G401 (cell line): ENCODE measurements around the gene RGS6. TPM values are rescaled to one million over a fixed set of nuclear protein-coding genes. Genes with fewer than 3 reads are reported as not detected.

ENCODE experiments used
- DNase-seq: peaks from one replicate; pipeline ENCODE4 v3.0.0-alpha.2; 2015; ENCODE audit warnings: low spot score
- in situ Hi-C: cut with HindIII; loops from 2 replicates; pipeline ENCODE4 v1.10.0; 2016; ENCODE audit warnings: low sequenced_read_pairs, mixed read lengths
- total RNA-seq: library from RNA; depleted of rRNA; stranded (reverse); fragments of >200 nt; shearing (Covaris generic); gene quantifications from 2 replicates; pipeline ENCODE4 v1.2.3, GENCODE V29; 2014

Gene RGS6
- total RNA-seq, 1 experiment from 2014 or later = not detected

DNA sequence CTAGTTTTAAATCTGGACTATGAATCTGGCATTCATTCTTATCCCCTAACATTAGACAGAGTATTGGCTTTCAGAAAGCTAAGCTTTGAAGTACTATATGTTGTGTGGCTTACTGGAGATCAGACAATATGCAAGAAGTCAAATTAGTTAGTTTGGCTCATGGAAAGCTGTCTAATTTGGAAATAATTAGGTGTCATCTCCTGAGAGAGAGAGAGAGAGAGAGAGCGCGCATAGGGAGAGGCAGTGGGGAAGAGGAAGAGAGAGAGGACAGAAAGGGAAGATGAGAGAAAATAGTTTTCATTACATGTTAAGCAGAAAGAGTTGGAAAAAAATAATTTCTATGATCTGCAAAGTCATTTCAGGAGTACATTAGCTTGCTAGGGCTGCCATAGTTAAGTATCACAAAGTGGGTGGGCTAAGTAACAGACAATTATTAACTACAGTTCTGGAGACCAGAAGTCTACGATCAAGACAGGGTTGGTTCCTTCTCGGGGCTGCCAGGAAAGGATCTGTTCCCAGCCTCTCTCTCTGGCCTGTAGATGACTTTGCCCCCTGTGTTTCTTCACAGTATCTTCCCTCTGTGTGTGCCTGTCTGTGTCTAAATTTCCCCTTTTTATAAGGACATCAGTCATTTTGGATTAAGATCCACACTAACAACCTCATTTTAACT, 404.2 kb downstream of the RGS6 start:
- in situ Hi-C loops = no loop called here

DNA sequence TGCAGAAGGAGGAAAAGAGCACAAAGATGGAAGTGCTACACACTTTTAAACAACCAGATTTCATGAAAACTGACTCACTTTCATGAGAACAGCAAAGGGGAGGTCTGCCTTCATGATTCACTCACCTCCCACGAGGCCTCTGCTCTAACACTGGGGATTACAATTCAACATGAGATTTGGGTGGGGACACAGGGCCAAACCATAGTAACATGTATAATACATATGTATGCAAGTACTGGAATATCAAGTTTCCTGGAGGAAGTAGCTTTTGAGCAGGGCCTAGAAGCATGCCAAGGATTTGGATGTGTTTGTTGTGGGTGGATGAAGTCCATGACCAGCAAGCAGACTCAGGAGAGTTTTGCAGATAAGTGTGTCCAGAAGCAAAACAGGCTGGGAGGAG, 409.0 kb downstream of the RGS6 start:
- in situ Hi-C loops = no loop called here
- no peak for DNase-seq

More for the DNA sequence above, 404.2 kb downstream of the RGS6 start:
- no peak for DNase-seq

DNA sequence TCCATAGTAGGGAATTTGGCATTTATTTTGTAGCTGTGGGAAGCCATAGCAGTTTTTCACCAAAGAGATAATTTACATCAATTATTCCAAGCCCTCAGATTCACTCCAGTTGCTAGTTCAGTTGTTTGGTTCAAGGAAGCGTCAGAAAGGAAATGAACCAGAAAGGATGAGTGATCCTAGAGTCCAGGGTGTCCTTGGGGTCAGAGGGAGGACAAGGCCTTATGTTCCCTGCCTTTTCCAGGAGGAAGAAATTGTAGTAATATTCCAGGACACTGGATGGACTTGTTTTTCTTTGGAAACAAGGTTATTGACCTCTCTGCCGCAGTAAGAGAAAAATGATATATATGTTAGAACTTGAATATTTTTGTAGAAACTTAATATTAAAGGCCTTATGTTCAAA, 409.5 kb downstream of the RGS6 start:
- in situ Hi-C loops = no loop called here
- no peak for DNase-seq

DNA sequence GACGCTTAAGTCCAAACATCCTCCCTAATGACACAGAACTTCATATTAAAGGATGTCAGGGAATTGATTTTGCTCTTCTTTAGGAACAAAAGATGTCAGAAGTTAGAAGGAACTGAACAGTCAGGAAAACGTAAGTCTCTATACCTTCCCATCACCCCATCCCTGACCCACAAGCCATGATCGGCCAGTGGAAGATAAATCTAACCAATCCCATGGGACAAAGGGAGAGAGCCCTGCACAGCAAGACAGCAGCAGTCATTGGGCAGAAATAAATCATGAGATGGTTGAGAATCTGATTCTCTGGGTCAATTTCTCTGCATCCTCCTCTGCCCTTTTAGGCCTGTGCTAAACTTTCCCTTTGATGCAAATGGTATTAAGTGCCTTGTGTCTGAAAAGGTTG, 414.9 kb downstream of the RGS6 start:
- no peak for DNase-seq
- in situ Hi-C loops = no loop called here

DNA sequence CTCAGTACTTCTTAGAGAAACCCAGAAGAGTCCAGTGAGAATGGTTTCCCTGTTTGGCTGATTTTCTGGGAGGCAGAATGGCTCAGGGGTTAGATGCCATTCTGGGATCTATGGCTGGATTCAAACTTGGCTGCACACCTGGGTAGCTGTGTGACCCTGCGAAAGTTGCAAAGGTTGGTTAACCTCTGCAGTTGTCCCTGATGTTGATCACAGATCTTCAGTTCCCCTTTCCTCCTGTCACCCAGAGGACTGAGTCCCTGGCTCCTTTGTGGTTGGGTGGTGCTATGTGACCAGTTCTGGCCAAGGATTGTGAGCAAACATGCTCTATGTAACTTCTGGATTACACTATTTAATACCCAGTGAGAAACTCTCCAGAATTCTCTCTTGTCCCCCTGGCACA, 418.0 kb downstream of the RGS6 start:
- in situ Hi-C loops = no loop called here
- no peak for DNase-seq

DNA sequence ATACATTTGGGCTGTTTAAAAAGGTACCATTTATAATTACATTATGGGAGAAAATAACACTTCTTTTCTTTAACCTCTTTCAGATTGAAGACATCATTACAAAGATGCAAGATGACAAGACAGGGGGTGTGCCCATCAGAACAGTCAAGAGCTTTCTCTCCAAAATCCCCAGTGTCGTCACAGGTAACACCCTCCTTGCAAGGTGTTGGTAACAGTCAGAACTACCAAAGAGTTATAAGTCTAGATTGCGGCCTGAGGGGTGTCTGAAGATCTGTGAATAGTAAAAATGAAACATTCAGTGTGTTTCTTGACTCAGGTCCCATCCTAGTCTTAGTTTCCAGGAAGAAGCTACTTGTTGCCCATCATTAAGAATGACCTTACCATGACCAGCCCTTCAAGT, 419.8 kb downstream of the RGS6 start:
- no peak for DNase-seq
- in situ Hi-C loops = no loop called here

DNA sequence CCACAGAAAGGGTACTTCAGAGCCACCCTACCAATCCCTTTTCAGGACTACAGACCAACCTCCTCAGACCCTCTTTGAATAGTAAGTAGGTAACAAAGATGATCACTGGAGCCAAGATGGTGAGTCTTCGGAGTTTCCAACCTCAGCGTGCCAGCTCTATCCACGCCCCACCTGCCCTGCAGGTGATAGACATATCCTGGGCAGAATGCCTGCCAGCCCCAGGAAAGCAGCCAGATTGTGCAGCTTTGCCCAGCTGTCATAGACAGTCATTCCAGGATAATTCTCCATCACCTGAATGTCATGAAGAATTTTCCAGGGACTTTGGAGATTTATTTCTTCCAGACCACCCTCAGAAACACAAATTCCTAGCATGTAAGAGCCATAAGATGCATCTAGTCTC, 434.4 kb downstream of the RGS6 start:
- in situ Hi-C loops = no loop called here
- DNase-seq = peak; percentile 69

DNA sequence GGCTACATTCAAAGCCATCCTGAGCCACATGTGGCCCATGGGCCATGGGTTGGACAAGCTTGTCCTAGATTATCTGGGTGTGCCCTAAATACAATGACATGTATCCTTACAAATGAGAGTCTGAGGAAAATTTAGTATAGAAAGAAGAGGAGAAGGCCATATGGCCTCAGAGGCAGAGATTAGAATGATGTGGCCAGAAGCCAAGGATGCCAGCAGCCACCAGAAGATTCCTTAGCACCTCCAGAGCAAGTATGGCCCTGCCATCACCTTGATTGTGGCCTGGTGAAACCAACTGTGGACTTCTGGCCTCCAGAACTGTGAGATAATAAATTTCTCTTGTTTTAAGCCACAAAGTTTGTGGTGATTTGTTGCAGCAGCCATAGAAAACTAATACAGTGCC, 436.9 kb downstream of the RGS6 start:
- peak; percentile 61 for DNase-seq
- in situ Hi-C loops = no loop called here

DNA sequence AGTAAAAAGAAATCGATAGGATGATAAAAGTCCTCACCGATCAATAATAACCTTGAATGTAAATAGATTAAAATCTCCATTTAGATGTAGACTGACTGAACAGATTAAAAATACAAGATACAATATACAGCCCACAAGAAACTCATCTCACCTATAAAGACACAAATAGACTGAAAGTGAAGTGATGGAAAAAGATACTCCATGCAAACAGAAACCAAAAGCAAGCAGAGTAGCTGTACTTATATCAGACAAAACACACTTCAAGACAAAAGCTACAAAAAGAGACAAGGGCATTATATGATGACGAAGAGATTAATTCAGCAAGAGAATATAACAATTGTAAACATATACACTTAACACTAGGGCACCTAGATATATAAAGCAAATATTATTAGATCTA, 444.8 kb downstream of the RGS6 start:
- in situ Hi-C loops = no loop called here
- DNase-seq = no peak

DNA sequence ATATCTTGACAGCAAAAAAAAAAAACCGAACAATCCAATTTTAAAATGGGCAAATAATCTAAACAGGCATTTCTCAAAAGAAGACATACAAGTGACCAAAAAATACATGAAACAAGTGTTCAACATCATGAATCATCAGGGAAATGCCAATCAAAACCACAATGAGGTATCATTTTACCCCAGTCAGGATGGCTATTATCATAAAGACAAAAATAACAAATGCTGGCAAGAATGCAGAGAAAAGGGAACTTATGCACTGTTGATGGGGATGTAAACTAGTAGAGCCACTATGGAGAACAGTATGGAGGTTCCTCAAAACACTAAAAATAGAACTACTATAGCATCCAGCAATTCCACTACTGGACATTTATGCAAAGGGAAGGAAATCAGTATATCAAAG, 448.2 kb downstream of the RGS6 start:
- DNase-seq = no peak
- in situ Hi-C loops = no loop called here

DNA sequence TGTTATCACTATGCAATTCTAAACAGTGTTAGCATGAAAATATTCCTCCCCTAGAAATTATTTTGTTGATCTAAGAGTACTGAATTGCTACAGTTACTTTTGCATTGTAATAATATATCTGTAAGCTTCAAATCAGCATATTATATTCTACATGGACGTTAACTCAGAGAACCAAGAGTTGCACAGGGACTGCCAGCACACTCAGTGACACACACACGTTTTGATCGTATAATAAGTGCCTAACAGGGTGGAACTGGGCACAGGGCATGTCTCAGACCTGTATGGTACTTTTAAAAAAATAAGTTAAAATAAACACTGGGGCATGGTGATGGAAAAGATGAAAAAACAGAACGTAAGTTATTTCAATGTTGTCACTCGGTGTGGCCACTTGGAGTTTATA, 451.6 kb downstream of the RGS6 start:
- in situ Hi-C loops = no loop called here
- DNase-seq = no peak

DNA sequence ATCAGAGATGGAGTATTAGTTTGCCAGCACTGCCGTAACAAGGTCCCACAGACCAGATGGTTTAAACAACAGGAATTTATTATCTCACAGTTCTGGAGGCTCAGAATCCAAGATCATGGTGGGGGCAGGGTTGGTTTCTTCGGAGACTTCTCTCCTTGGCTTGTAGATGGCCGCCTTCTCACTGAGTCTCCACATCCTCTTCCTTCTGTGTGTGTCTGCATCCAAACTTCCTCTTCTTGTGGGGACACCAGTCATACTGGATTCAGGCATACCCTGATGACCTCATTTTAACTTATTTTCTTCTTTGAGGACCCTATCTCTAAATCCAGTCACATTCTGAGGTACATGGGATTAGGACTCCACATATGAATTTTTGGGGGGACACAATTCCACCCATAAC, 455.5 kb downstream of the RGS6 start:
- in situ Hi-C loops = no loop called here
- no peak for DNase-seq

DNA sequence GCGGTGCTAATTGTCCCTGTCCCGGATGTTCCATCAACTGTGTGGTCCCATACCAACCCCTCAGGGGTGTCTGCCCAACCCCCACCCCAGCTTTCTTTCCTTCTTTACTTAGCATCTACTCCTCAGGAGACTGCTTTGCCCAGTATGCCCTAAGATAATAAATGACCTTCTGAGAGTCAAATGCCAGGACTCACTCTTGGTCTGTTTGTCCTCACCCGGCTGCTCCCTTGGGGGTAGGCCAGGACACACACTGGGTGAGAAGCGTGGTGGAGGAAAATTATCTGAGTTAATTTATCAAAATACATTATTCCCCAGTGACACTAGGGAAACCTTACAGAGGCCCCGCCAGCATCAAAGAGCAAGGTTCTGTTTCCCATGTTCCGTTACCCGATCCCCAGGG, 457.0 kb downstream of the RGS6 start:
- in situ Hi-C loops = no loop called here

DNA sequence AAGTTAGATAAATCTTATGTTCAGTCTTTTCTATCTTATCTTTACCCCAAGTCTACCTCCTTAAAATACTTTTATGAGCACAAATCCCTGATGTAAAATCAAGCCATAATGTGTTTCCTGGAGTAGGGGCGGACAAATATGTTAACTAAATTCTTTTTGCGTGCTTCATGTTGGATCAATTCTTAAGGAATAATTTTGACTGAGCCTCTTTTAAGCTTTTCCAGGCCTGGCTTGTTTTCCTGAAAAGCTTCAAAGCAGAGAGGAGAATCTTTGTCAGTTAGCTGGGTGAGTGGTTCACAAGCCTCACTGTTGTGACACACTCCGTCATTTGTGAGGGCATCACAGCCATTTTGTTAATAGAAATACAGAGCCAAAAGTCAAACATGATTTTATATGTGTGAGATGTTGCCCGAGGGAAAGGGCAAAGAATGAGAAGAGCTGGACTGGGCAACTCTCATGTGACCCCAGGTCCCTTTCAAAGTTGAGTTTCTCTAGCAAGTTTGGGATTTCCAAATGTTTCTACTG, 468.9 kb downstream of the RGS6 start:
- in situ Hi-C loops = no loop called here
- no peak for DNase-seq

More for the DNA sequence above, 457.0 kb downstream of the RGS6 start:
- DNase-seq = no peak

DNA sequence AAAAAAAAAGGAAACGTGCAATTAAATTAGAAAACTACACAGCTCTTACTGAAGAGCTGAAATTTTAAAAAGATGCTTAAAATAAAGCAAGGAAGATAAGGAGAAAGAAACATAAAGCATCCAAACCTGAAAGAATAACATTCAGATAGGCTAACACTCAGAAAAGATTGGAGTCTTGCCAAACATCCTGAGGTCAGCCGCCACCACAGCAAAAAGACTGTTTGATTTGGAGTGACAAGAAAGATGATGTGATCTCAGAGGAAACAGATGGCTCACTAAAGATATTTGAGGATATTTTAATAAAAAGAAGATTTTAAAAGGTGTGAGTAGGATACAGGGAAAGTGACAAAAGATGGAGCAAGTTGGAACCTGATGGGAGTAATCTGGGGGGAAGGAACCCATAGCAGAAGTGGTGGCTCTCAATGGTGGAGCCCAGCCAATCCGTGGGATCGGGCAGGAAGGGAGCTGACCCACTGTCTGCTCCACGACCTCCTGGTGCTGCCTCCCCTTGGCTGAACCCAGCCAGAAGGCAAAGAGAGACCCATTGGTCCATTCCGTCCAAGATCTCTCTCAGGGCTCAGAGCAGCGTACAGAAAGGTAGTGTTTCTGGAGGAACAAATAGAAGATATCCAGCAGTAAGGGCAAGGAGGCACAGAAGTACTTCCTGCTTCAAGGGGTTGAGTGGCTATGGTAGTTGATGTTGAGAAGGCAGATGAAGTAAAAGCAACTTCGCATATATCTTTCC, 469.6 kb downstream of the RGS6 start:
- DNase-seq = no peak
- in situ Hi-C loops = no loop called here

DNA sequence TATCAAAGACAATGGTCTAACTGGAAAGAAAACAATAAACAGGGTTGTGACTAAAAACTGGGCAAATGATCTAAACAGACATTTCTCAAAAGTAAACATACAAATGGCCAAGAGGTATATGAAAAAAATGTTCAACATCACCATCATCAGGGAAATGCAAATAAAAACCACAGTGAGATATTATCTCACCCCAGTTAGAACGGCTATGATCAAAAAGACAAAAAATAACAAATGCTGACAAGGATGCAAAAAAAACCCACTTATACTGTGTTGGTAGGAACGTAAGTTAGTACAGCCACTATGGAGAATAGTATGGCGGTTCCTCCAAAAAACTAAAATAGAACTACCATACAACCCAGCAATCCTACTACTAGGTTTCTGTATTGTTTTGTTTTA, 470.1 kb downstream of the RGS6 start:
- in situ Hi-C loops = no loop called here
- DNase-seq = no peak

DNA sequence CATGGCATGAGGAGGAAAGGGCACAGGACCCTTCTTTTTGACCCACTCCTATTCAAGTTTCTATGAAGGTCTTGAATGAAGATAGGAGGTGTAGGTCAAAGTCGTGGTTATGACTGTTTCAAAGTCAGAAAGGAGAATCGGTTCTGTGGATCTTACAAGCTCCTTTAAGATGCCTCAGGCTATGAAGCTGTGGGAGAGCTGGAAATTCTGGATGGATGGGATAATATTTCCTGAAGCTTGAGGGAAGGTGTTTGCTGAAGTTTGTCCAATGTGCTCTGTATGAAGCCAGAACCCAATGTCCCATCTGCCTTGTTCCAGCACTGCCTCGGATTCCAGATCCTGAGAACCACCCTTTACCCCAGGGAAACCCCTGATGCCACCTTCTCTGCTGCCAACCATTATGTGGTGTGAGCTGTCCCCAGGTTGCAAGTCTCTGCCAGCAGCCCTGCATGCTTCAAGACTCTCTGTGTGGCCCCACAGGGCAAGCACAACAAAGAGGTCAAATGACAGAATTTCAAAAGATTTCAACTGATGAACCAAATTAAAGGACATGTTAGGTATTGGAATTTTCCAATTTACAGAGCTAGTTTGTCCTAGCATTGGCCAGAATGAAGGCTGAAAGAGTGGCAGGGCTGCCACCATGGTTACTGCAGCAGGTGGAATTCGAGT, 472.0 kb downstream of the RGS6 start:
- no peak for DNase-seq
- in situ Hi-C loops = no loop called here

DNA sequence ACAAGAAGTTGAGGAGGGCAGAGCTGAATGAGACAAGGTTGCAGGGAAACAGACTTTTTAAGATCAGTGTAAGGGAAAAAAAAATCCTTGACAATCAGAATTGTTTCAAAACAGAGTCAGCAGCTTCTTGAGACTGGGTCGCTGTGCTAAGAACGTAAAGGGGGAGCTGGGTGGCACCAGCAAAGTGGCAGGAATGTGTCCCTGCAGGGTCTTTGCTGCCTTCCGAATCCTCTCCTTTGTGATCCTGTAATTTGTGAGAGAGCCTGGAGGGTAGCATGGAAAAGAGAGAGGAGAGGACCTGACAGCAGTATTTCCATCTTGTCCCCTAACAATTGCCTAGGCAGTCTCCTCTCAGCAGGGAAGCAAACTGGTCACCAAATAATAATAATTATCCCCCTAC, 472.8 kb downstream of the RGS6 start:
- DNase-seq = no peak
- in situ Hi-C loops = no loop called here

DNA sequence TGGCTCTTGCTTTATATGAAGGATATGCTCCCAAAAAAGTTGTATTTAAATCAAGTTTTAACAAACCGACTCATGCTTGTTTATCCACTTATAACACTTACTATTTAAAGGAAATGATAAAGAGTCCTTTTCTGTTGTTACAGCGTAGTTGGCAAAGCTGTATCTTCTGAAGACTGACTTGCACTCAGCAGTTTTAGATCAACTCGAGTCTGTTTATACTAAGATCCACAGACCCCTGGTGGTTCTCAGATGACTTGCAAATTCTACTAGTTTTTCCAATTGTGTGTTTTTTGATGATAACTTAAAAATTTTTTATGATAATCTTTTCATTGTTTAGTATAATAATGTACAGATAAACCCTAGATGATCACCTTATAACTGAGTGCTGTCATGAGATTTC, 475.8 kb downstream of the RGS6 start:
- DNase-seq = no peak
- in situ Hi-C loops = no loop called here

DNA sequence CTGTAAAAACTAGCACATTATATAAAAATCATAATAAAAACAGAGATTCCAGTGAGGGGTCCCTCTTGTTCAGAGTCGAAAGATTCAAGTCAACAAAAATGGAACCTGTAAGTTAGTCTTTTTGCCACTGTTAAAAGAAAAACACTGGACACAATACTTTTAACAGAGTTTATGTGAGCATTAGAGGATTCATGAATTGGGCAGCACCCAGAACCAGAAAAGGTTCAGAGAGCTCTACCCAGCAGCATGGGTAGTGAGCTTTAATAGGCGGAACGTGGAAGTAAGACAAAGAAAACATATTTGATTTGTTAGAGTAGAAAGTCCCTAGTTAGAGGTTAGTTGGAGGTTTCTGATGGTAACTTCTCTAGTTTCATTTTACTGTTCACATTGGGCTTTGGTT, 476.8 kb downstream of the RGS6 start:
- DNase-seq = no peak
- in situ Hi-C loops = no loop called here
